ENCODE results near the gene SEZ6.

- no peak for TF ChIP-seq CTCF (IDR thresholded peaks at IDR 0.05)
- no peak for TF ChIP-seq EP300 (IDR thresholded peaks at IDR 0.05)
- no peak for TF ChIP-seq POLR2A (IDR thresholded peaks at IDR 0.05)
- TF ChIP-seq POLR2AphosphoS5 (IDR thresholded peaks at IDR 0.05), result no peak
These were observed 50.4 kb downstream of the SEZ6 start for GRCh38 chr17:28955408-28955807.
